Inferior parietal cortex (tissue), 1 donor: Measurements from ENCODE around the gene DCUN1D1.

Source experiments
- DNase-seq: peaks from one replicate; pipeline ENCODE4 v3.0.0-alpha.2; 2016; ENCODE audit errors: extremely low spot score

Gene DCUN1D1

DNA sequence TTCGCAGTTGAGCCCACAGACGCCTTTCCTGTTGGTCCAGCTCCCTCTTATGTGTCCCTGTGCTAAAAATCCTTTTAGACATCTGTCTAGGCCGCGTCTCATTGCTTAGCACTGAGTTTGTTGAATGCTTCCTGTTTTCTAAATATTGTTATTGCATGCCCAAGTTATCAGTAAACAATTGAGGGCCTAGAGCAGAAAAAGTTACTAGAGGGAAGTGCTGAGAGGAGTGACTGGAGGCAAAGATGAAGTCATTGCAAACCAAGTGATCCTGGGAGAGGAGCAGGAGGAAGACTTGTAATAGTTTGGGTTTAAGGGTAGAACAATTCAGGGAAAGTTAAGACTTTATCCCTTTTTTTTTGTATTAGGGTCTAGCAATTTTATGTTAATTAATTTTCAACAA lies 88.1 kb downstream of the DCUN1D1 start:
- no peak for DNase-seq

GRCh38 chr3:182891364-182891763 lies 89.0 kb downstream of the DCUN1D1 start:
- DNase-seq = no peak

GRCh38 chr3:182889948-182890629 lies 90.2 kb downstream of the DCUN1D1 start:
- no peak for DNase-seq
